SK-N-SH (cell line): Measurements from ENCODE around the gene TRIP10.

Experiments
- CHD2 ChIP-seq: fragments of 150-350 bp; IDR thresholded peaks from 2 replicates; pipeline ENCODE4 v1.6.1; 2018; ENCODE audit warnings: low read length; ENCODE audit not compliant: partially characterized antibody
- EP300 ChIP-seq, 2 experiments: IDR thresholded peaks; 2 replicates each; pipeline versions ENCODE4 v1.4.0 to v1.6.1; 2012; ENCODE audit warnings: borderline replicate concordance in 1 of 2, low read depth in 1 of 2, low read length in 1 of 2
- EZH2phosphoT487 ChIP-seq: fragments of 200-600 bp; sonication (generic); IDR thresholded peaks from 2 replicates; pipeline ENCODE4 v1.6.1; 2017; ENCODE audit warnings: low read depth, mixed run types, mild to moderate bottlenecking, antibody characterized with exemption, moderate library complexity, borderline replicate concordance
- FOXM1 ChIP-seq: IDR thresholded peaks from 2 replicates; pipeline ENCODE4 v1.4.0; 2012; ENCODE audit warnings: low read depth, mild to moderate bottlenecking
- JUND ChIP-seq: IDR thresholded peaks from 2 replicates; pipeline ENCODE4 v1.4.0; 2012
- POLR2AphosphoS5 ChIP-seq: IDR thresholded peaks from 2 replicates; pipeline ENCODE4 v1.6.1; 2012; ENCODE audit warnings: low read depth, low read length
- RFX5 ChIP-seq: IDR thresholded peaks from 2 replicates; pipeline ENCODE4 v1.6.1; 2012; ENCODE audit warnings: mild to moderate bottlenecking, improper control_type of control experiment, low read length
- TAF1 ChIP-seq: IDR thresholded peaks from 2 replicates; pipeline ENCODE4 v1.6.1; 2012; ENCODE audit warnings: low read depth, mild to moderate bottlenecking, low read length, moderate library complexity, borderline replicate concordance
- TCF12 ChIP-seq: IDR thresholded peaks from 2 replicates; pipeline ENCODE4 v1.4.0; 2012
- USF1 ChIP-seq: IDR thresholded peaks from 2 replicates; pipeline ENCODE4 v1.4.0; 2012; ENCODE audit warnings: low read depth, borderline replicate concordance
- YY1 ChIP-seq: IDR thresholded peaks from 2 replicates; pipeline ENCODE4 v1.4.0; 2012; ENCODE audit warnings: low read depth, mild to moderate bottlenecking
- TF ChIP-seq, protein P1 (sequence below): fragments of 200-600 bp; sonication (generic); IDR thresholded peaks from 2 replicates; pipeline ENCODE4 v1.6.1; 2017; ENCODE audit warnings: antibody characterized with exemption, mild to moderate bottlenecking, moderate library complexity
- TF ChIP-seq, protein P2 (sequence below): IDR thresholded peaks from 2 replicates; pipeline ENCODE4 v1.4.0; 2012; ENCODE audit warnings: low read depth
- TF ChIP-seq, protein P3 (sequence below): fragments of 150-350 bp; IDR thresholded peaks from 2 replicates; pipeline ENCODE4 v1.6.1; 2017; ENCODE audit warnings: antibody characterized with exemption, low read length, low read depth, borderline replicate concordance

DNA sequence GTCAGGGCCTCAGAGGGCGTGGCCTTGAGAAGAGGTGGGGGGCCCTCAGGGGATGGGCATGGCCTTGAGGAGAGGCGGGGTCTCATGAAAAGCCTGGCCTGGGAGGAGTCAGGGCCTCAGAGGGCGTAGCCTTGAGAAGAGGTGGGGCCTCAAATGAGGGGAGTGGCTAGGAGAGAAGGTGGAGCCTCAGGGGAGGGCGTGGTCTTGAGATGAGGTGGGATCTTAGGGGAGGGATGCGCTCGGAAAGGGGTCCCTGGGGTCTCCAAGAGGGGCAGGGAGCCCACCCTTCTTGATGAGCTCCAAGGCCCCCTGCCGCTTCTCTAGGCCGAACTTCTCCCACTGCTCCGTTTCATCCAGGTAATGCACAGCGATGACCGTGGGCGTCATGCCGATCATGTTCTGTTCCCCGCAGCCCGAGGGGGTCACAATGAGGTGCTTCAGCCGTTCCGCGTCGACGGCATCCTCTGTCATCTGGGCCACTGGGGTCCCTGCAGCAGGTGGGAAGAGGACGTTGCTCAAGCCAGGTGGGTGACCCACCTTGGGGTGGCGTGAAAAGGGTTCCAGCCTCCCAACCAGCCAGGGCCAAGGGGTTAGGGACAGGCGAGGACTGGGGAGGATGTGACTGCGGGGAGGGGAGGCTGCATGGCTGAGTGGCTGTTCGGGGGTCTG, 45.2 kb upstream of the TRIP10 start:
- no peak for TF ChIP-seq EP300 (IDR thresholded peaks at IDR 0.05; ENCODE audit: borderline replicate concordance in 1 of 2, low read depth in 1 of 2, low read length in 1 of 2)
- no peak for TF ChIP-seq RFX5
- no peak for TF ChIP-seq JUND
- TF ChIP-seq EZH2phosphoT487: no peak
- TF ChIP-seq, protein P1, sequence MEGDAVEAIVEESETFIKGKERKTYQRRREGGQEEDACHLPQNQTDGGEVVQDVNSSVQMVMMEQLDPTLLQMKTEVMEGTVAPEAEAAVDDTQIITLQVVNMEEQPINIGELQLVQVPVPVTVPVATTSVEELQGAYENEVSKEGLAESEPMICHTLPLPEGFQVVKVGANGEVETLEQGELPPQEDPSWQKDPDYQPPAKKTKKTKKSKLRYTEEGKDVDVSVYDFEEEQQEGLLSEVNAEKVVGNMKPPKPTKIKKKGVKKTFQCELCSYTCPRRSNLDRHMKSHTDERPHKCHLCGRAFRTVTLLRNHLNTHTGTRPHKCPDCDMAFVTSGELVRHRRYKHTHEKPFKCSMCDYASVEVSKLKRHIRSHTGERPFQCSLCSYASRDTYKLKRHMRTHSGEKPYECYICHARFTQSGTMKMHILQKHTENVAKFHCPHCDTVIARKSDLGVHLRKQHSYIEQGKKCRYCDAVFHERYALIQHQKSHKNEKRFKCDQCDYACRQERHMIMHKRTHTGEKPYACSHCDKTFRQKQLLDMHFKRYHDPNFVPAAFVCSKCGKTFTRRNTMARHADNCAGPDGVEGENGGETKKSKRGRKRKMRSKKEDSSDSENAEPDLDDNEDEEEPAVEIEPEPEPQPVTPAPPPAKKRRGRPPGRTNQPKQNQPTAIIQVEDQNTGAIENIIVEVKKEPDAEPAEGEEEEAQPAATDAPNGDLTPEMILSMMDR: no peak
- TF ChIP-seq, protein P2, sequence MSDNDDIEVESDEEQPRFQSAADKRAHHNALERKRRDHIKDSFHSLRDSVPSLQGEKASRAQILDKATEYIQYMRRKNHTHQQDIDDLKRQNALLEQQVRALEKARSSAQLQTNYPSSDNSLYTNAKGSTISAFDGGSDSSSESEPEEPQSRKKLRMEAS: no peak
- TF ChIP-seq FOXM1: no peak
- TF ChIP-seq, protein P3, sequence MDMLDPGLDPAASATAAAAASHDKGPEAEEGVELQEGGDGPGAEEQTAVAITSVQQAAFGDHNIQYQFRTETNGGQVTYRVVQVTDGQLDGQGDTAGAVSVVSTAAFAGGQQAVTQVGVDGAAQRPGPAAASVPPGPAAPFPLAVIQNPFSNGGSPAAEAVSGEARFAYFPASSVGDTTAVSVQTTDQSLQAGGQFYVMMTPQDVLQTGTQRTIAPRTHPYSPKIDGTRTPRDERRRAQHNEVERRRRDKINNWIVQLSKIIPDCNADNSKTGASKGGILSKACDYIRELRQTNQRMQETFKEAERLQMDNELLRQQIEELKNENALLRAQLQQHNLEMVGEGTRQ: no peak
- TF ChIP-seq TCF12: no peak
- no peak for TF ChIP-seq POLR2AphosphoS5
- TF ChIP-seq CHD2: no peak
- TF ChIP-seq TAF1: no peak
- no peak for TF ChIP-seq USF1
- no peak for TF ChIP-seq YY1
